GM12874 (cell line): Measurements from ENCODE around the gene ZNF837.

ENCODE experiments used
- CTCF ChIP-seq: IDR thresholded peaks from 2 replicates; pipeline ENCODE4 v1.5.1; 2011; ENCODE audit warnings: low read depth, mild to moderate bottlenecking, control low read depth, low read length, moderate library complexity; ENCODE audit not compliant: insufficient read depth

The ZNF837 gene

GRCh38 chr19:58353717-58354477 is 26.9 kb downstream of the ZNF837 start:
- no peak for TF ChIP-seq CTCF

- no peak for TF ChIP-seq CTCF
Observed at GRCh38 chr19:58352760-58353671, 27.8 kb downstream of the ZNF837 start, which contains the start of gene A1BG. TSS of gene A1BG (minus strand) at chr19:58353492. CDS start at chr19:58353437, 55 bp downstream.

GRCh38 chr19:58351990-58352755 is 28.7 kb downstream of the ZNF837 start:
- TF ChIP-seq CTCF, result no peak

- TF ChIP-seq CTCF, result no peak
Observed at GRCh38 chr19:58351558-58351878, 29.3 kb downstream of the ZNF837 start.

GRCh38 chr19:58350871-58351557 is 29.8 kb downstream of the ZNF837 start:
- no peak for TF ChIP-seq CTCF

GRCh38 chr19:58350001-58350861 is 30.6 kb downstream of the ZNF837 start:
- no peak for TF ChIP-seq CTCF
